ENCODE measurements around the gene KLK4. TPM values are rescaled to one million over a fixed set of nuclear protein-coding genes. Genes with fewer than 3 reads are reported as not detected.

The KLK4 gene
- total RNA-seq, result not detected

DNA sequence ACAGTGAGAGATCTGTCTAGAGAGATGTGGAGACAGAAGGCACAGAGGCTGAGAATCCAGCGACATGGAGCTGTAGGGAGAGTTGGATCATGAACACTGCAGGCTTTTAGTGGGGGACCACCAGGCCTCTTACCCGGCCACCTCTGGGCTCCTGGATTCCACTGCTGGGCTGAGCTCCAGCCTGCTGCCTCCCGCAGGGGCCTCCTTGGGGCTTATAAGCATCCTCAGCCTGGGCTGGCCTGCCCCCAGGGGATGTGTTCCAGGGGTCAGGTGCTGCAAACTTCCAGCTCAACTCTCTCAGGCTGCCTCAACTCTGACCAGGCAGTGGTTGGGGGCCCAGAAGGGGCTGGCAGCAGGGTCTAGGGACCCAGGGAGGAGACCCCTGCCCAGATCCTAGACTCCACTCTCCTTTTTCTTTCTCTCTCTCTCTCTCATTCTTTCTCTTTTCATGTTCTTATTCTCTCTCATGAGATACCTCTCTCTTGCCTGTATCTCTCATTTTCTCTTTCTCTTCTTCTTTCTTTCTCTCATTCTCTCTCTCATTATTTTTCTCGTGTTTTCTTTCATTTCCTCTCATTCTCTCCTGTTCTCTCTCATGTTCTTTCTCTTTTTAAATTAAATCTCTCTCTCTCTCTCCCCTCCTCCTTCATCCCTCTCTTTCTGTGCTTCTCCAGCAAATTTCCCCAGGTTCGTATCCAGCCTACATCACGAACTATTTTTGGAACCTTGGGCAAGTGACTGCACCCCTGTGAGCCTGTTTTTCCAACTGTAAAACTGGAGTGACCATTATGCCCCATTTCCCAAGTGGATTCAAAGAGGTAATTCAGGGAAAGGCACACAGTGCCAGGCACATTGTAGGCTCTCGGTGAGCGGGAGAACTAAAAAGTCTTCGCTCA lies at the start of gene KLK4:
Gene KLK4 (minus strand): TSS at position 190 of the 896 bp plus-strand sequence. CDS start 657 bp downstream, outside the sequence.

DNA sequence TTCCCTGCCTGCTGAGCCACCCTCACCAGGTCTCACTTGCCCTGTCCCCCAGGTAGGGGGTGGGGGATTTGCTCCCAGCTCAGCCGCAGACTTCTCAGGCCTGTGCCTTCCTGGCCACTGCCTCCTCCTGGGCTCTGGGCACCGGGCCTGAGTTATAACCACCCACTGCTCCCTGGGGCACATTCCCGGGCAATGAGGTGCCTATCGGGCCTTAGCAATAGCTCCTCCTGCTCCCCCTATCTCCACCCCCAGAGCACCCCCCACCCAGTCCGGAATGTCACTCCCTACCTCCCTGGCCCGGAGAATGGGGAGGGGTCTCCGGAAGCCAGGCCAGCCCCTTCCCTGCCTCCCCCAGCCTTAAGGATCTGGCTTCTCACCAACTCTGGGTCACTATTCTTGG lies 41.7 kb upstream of the KLK4 start, which contains the start of gene KLK5:
Gene KLK5 (minus strand): TSS at position 129 of the 400 bp plus-strand sequence. CDS start 381 bp downstream, outside the sequence.

DNA sequence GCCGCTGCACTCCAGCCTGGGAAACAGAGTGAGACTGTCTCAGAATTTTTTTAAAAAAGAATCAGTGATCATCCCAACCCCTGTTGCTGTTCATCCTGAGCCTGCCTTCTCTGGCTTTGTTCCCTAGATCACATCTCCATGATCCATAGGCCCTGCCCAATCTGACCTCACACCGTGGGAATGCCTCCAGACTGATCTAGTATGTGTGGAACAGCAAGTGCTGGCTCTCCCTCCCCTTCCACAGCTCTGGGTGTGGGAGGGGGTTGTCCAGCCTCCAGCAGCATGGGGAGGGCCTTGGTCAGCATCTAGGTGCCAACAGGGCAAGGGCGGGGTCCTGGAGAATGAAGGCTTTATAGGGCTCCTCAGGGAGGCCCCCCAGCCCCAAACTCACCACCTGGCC lies 38.1 kb downstream of the KLK4 start, which contains the start of gene KLK2:
Gene KLK2 (plus strand): TSS at position 384 of the 400 bp plus-strand sequence. CDS start 35 bp downstream, outside the sequence.

Other genes with a start within 250 kb of the KLK4 start
- 10.2 TPM for gene SHANK1, start 191.6 kb downstream of the KLK4 start, total RNA-seq
- 61.6 TPM for gene CLEC11A, start 188.0 kb downstream of the KLK4 start, total RNA-seq
- gene GPR32, start 140.9 kb downstream of the KLK4 start, total RNA-seq, result not detected
- gene ACP4, start 121.0 kb downstream of the KLK4 start, total RNA-seq, result not detected
- gene KLK1, start 87.6 kb downstream of the KLK4 start, total RNA-seq, result 0.35 TPM
- gene KLK15, start 77.8 kb downstream of the KLK4 start, total RNA-seq, result not detected
- gene KLK3, start 56.5 kb downstream of the KLK4 start, total RNA-seq, result not detected
- not detected for gene KLK2, start 38.0 kb downstream of the KLK4 start, total RNA-seq
- 0.93 TPM for gene KLK5, start 41.6 kb upstream of the KLK4 start, total RNA-seq
- gene KLK6, start 58.2 kb upstream of the KLK4 start, total RNA-seq, result 6.7 TPM
- 2.9 TPM for gene KLK7, start 72.5 kb upstream of the KLK4 start, total RNA-seq
- 3.3 TPM for gene KLK8, start 90.2 kb upstream of the KLK4 start, total RNA-seq
- gene KLK10, start 108.3 kb upstream of the KLK4 start, total RNA-seq, result 0.76 TPM
- not detected for gene KLK11, start 115.2 kb upstream of the KLK4 start, total RNA-seq
- not detected for gene KLK12, start 123.6 kb upstream of the KLK4 start, total RNA-seq
- 0.35 TPM for gene KLK13, start 153.7 kb upstream of the KLK4 start, total RNA-seq
- gene KLK14, start 171.5 kb upstream of the KLK4 start, total RNA-seq, result 0.18 TPM
- gene CTU1, start 197.0 kb upstream of the KLK4 start, total RNA-seq, result 6.5 TPM
- gene SIGLEC9, start 213.5 kb upstream of the KLK4 start, total RNA-seq, result 2.6 TPM
- gene SIGLEC7, start 230.9 kb upstream of the KLK4 start, total RNA-seq, result 1.5 TPM

All from metanephros (tissue), 1 donor.